T-helper 17 cell (primary cell): ENCODE measurements around the gene PIEZO2. TPM values are rescaled to one million over a fixed set of nuclear protein-coding genes. Genes with fewer than 3 reads are reported as not detected.

Experiments
- ATAC-seq: fragments of 150-1000 bp; cut with Tn5 transposase; 2 replicates; pipeline ENCODE4 v1.10.0; 2021; ENCODE audit warnings: mild to moderate bottlenecking, moderate library complexity
- DNase-seq, 3 donors: peaks; one replicate each; pipeline versions ENCODE4 v3.0.0 to v3.0.0-alpha.2; 2020 to 2021
- H3K9me3 ChIP-seq: one replicate; pipeline ENCODE4 v1.7.0; 2013; ENCODE audit warnings: low read length, mild to moderate bottlenecking; ENCODE audit not compliant: control insufficient read depth, poor library complexity, severe bottlenecking
- H3K27ac Mint-ChIP-seq: one replicate; pipeline ENCODE4 v1.8.0; 2022; ENCODE audit warnings: mild to moderate bottlenecking, moderate library complexity, mixed read lengths
- H3K27me3 Mint-ChIP-seq: one replicate; pipeline ENCODE4 v1.8.0; 2022; ENCODE audit warnings: mixed read lengths
- H3K36me3 Mint-ChIP-seq: one replicate; pipeline ENCODE4 v1.8.0; 2022; ENCODE audit warnings: low read depth, mixed read lengths
- H3K4me1 Mint-ChIP-seq: one replicate; pipeline ENCODE4 v1.8.0; 2022; ENCODE audit warnings: mild to moderate bottlenecking, mixed read lengths
- H3K4me3 Mint-ChIP-seq: one replicate; pipeline ENCODE4 v1.8.0; 2022; ENCODE audit warnings: mild to moderate bottlenecking, moderate library complexity, mixed read lengths
- total RNA-seq, 4 donors: library from RNA in 2 of 4; stranded (reverse) in 2 of 4; gene quantifications; one replicate each; pipeline ENCODE4 v1.2.3 and lab custom pipeline; 2022 to 2026

PIEZO2 gene
- total RNA-seq, 2 donors from 2014 or later, result not detected

DNA sequence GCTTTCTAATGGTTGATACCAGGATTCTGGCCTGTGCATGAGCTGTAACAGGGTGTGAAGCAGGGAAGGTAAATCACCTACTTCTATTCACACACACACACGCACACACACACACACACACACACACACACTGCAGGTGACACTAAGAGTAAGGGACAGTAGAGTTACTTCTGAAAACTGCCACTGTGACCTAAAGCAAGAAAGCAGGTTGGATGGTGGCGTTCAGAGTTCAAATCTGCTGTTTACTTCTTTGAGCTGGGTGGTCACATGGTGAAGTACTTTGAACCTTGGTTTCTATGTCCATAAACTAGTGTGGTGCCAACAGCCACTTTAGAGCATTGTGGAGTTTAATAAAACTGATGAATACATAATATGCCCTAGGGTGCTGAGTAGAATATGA is 248.0 kb downstream of the PIEZO2 start:
- H3K9me3 ChIP-seq, result no peaks in the 10 kb centered on the region
- DNase-seq (no peak), ATAC-seq (no peak)
- Mint-ChIP-seq H3K4me3 (no peak overlapping the region), H3K4me1 (no peaks in the 10 kb centered on the region), H3K36me3 (peaks cover 2% of the 10 kb centered on the region), H3K27me3 (peaks cover 16% of the 10 kb centered on the region), H3K27ac (no peak overlapping the region)

DNA sequence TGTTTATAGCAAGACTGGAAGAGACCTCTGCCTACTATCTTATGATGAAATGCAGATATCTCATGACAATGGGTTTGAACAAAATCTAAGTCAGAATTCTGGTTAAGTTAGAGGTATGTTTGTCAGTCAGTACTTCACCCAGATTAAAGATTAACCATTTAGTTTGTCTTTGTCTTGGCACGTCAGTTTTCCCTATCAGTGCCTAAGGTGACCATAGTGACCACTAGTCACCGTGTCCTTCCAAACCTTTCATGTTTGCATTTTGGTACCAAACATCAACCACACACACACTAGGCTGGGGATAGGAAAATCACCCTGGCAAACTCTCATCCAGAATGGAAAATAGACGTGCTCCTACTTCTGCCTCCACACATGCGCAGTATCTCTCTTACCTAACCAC is 248.9 kb downstream of the PIEZO2 start:
- ATAC-seq, result no peak
- DNase-seq, result no peak
- no peak overlapping the region for H3K27ac Mint-ChIP-seq
- no peaks in the 10 kb centered on the region for H3K9me3 ChIP-seq
- H3K36me3 Mint-ChIP-seq, result peaks cover 2% of the 10 kb centered on the region
- H3K4me1 Mint-ChIP-seq, result no peaks in the 10 kb centered on the region
- no peak overlapping the region for H3K4me3 Mint-ChIP-seq
- H3K27me3 Mint-ChIP-seq, result peaks cover 16% of the 10 kb centered on the region

DNA sequence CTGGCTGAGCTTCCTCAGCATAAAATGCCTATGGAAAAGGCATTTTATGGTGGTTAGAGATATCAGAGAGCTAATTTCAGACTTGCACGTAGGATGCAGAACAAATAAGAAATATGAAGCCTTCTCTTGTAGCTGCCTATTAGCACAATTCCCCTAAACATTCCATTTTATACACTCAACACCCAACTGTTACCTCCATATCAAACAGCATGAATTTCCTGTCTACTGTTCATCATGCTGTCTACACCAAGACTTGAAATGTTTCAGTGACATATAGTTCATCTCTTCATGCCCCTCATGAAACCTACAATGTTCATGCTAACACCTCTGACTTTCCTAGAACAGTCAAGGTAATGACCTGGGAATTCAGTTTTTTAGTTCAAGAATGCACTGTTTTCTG is 249.9 kb downstream of the PIEZO2 start:
- peaks cover under 1% of the 10 kb centered on the region for H3K4me1 Mint-ChIP-seq
- no peak overlapping the region for H3K27ac Mint-ChIP-seq
- H3K4me3 Mint-ChIP-seq, result no peak overlapping the region
- H3K36me3 Mint-ChIP-seq, result peaks cover 2% of the 10 kb centered on the region
- H3K9me3 ChIP-seq, result no peaks in the 10 kb centered on the region
- ATAC-seq, result no peak
- no peak for DNase-seq
- peaks cover 20% of the 10 kb centered on the region for H3K27me3 Mint-ChIP-seq

DNA sequence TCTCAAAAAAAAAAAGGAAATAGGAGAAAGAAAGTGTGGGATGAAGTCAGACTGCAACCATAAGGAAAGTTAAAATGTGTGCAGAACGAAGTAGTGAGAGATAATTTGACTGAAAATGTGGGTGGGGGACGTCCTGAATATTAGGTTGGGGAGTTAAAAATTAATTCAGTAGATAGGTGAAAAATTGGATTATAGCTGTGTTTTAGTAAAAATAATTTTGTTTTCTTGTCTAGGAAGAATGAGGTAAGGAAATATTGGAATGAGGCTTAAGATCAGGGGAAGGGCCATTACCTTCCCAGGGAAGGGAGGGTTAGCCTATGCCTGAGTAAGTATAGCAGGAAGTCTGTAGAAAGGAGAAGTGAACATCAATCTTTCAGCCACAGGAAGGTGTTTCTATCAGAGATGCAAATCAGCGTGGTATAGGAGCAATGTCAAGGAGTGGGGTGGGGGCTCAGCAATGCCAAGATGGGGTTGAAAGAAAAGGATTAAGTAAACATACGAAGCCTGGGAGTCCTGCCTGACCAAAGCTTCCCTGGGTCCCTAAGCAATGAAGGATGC is 250.9 kb downstream of the PIEZO2 start:
- Mint-ChIP-seq H3K4me1 (peaks cover 4% of the 10 kb centered on the region), H3K27me3 (peaks cover 28% of the 10 kb centered on the region), H3K4me3 (no peak overlapping the region), H3K27ac (no peak overlapping the region), H3K36me3 (no peaks in the 10 kb centered on the region)
- H3K9me3 ChIP-seq, result no peaks in the 10 kb centered on the region
- ATAC-seq (no peak), DNase-seq (no peak)

DNA sequence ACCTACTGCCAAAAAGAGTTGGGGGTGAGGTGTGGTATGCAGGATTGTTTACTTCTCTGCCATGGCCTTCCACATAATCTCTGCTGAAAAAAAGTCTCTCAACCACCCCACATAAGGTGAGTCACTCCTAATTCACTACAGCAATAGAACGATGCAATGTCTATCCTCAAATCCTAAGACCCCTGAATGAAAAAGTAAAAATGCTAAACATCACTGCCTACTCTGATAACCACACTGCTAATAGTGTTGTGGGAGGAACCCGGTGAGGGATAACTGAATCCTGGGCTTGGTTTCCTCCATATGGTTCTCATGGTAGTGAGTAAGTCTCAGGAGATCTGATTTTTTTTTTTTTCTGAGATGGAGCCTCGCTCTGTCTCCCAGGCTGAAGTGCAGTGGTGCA is 252.5 kb downstream of the PIEZO2 start:
- no peaks in the 10 kb centered on the region for H3K36me3 Mint-ChIP-seq
- no peak overlapping the region for H3K4me3 Mint-ChIP-seq
- H3K27ac Mint-ChIP-seq, result no peak overlapping the region
- H3K9me3 ChIP-seq, result no peaks in the 10 kb centered on the region
- peaks cover 4% of the 10 kb centered on the region for H3K4me1 Mint-ChIP-seq
- ATAC-seq, result no peak
- H3K27me3 Mint-ChIP-seq, result peaks cover 36% of the 10 kb centered on the region
- DNase-seq, result no peak

DNA sequence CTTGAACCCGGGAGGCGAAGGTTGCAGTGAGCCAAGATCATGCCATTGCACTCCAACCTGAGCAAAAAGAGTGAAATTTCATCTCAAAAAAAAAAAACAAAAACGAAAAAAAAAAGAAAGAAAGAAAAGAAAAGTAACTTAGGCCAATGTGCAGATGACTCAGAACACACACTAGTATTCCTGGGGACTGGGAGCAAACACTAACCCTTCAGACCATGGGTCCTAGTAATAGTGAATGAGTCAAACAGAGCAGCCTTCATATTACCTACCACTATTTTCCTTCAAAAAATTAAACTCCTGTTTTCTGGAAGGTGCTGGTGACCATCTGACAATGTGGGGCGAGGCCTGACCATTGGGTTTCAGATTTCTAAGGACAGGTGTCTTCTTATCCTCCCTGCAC is 253.4 kb downstream of the PIEZO2 start:
- ATAC-seq (no peak), DNase-seq (no peak)
- Mint-ChIP-seq H3K4me3 (no peak overlapping the region), H3K27ac (no peak overlapping the region), H3K27me3 (peaks cover 38% of the 10 kb centered on the region), H3K36me3 (no peaks in the 10 kb centered on the region), H3K4me1 (peaks cover 4% of the 10 kb centered on the region)
- H3K9me3 ChIP-seq, result no peaks in the 10 kb centered on the region

DNA sequence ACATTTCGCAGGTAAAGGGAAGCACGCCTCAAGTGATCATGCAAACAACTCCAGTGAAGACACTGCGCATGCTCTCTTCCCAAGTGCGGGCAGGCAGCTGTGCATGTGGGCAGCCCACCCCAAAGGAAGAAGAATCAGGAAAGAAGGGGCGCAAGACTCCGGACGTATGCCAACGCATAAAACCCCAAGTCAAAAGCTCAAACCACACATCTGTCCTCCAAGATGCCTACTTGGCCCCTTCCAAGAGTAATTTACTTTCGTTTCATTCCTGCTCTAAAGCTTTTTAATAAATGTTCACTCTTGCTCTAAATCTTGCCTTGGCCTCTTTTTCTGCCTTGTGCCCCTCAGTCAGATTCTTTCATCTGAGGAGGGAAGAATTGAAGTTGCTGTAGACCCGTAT is 254.9 kb downstream of the PIEZO2 start:
- Mint-ChIP-seq H3K4me1 (peaks cover 4% of the 10 kb centered on the region), H3K36me3 (no peaks in the 10 kb centered on the region), H3K27ac (no peak overlapping the region), H3K4me3 (peak overlapping the region; percentile 31), H3K27me3 (peaks cover 48% of the 10 kb centered on the region)
- H3K9me3 ChIP-seq, result no peaks in the 10 kb centered on the region
- ATAC-seq (no peak), DNase-seq (no peak)

DNA sequence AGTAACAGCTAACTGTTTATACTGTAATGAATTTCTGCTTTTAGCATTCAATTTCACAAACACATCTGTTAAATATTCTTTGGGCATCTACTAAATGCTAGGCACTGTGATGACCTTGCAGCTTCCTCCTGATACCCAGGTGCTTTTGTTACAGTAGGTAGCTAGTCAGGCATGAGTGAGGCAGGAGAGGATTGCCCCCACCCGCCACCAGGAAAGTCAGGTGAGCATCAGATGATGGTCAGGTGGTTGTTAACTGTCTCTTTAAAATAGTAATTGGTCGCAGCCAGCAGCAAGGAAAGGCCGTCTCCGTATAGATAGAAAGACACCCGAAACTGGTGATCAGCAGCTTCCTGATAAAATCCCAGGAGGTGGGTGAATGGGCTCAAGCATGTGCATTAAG is 255.6 kb downstream of the PIEZO2 start:
- no peak for ATAC-seq
- no peaks in the 10 kb centered on the region for H3K9me3 ChIP-seq
- peaks cover 50% of the 10 kb centered on the region for H3K27me3 Mint-ChIP-seq
- DNase-seq, result no peak
- H3K4me3 Mint-ChIP-seq, result no peak overlapping the region
- H3K27ac Mint-ChIP-seq, result no peak overlapping the region
- H3K4me1 Mint-ChIP-seq, result peaks cover 4% of the 10 kb centered on the region
- H3K36me3 Mint-ChIP-seq, result no peaks in the 10 kb centered on the region

DNA sequence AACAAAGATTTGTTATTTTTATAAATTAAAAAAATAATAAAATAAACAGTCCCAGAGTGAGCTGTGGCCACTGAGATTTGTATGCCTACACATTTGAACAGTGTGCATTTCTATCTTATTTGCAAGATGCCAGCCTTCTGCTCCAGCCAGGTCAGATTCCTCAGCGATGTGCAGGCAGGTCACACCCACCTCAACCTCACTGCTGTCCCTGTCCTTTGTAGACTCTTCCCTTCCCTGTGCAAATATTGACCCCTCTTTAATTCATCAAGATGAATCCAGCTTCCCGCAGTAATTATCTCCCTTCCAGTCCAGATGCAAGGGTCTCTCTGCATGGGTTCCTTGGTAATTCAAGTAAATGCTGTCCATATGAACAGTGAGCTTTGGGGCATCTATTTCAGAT is 256.2 kb downstream of the PIEZO2 start:
- H3K9me3 ChIP-seq, result no peaks in the 10 kb centered on the region
- H3K4me3 Mint-ChIP-seq, result no peak overlapping the region
- no peaks in the 10 kb centered on the region for H3K36me3 Mint-ChIP-seq
- ATAC-seq, result no peak
- no peak for DNase-seq
- H3K4me1 Mint-ChIP-seq, result peaks cover 4% of the 10 kb centered on the region
- no peak overlapping the region for H3K27ac Mint-ChIP-seq
- H3K27me3 Mint-ChIP-seq, result peaks cover 55% of the 10 kb centered on the region

DNA sequence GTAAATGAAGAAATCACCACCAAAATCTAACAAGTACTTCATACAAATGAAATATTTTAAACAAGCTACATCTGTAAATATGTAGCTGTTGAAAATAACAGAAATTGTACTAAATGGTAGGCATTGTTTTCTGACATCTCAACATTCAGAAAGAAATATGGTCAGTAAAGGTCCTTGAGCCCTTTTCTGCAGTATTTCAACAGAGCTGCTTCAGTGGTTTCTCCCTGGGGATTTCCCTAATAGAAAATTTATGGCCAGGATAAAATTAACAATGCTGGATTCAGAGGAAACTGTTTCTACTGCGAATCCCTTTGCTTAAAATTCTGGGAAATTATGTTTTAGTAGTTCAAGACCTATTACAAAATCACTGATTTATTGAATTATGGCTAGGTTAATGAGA is 256.6 kb downstream of the PIEZO2 start:
- Mint-ChIP-seq H3K36me3 (no peaks in the 10 kb centered on the region), H3K27ac (no peak overlapping the region), H3K4me3 (no peak overlapping the region), H3K27me3 (peaks cover 56% of the 10 kb centered on the region), H3K4me1 (peaks cover 4% of the 10 kb centered on the region)
- DNase-seq, result no peak
- ATAC-seq, result no peak
- H3K9me3 ChIP-seq, result no peaks in the 10 kb centered on the region

DNA sequence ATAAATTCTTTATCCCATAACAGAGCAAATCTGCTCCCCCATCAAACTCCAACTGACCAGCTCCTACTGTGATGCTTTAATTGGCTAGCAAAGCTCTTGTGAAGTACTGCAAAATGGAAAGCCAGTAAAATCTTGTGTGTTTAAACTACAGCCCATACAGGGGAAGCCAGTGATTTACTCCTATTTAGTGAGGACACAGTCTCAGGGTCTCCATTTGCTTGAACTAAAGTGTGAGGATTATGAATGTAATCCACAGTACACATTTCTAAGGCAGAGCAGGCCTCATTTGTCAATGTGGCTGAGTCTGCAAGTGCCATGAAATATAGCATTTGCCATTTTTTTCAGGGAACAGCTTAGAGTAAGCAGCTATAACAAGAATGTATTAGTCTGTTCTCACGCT is 259.3 kb downstream of the PIEZO2 start:
- H3K9me3 ChIP-seq, result no peaks in the 10 kb centered on the region
- no peak for ATAC-seq
- no peaks in the 10 kb centered on the region for H3K36me3 Mint-ChIP-seq
- DNase-seq, result no peak
- no peak overlapping the region for H3K4me3 Mint-ChIP-seq
- H3K4me1 Mint-ChIP-seq, result peaks cover 4% of the 10 kb centered on the region
- H3K27me3 Mint-ChIP-seq, result peaks cover 52% of the 10 kb centered on the region
- H3K27ac Mint-ChIP-seq, result no peak overlapping the region

DNA sequence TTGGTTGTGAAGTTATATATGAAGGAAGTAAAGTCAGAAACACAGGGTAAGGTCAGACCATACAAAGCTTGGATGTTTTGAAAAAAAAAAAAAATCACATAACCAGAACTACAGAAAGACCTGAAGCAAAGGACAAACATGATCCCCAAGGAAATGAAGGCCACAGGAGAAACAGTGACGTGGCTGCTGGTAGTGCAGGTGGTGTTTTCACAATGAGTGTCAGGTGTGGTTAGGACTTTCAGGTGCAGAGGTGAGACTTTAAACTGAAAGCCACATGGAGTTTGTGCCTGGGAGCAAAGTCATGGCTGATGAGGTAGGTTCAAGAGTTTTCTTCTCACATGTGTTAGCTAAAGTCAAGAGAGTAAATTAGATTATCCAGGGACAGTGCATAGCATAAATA is 270.7 kb downstream of the PIEZO2 start:
- Mint-ChIP-seq H3K4me3 (no peak overlapping the region), H3K27ac (no peak overlapping the region), H3K27me3 (peaks cover 5% of the 10 kb centered on the region), H3K36me3 (no peaks in the 10 kb centered on the region), H3K4me1 (no peaks in the 10 kb centered on the region)
- no peak for ATAC-seq
- DNase-seq, result no peak
- no peaks in the 10 kb centered on the region for H3K9me3 ChIP-seq

DNA sequence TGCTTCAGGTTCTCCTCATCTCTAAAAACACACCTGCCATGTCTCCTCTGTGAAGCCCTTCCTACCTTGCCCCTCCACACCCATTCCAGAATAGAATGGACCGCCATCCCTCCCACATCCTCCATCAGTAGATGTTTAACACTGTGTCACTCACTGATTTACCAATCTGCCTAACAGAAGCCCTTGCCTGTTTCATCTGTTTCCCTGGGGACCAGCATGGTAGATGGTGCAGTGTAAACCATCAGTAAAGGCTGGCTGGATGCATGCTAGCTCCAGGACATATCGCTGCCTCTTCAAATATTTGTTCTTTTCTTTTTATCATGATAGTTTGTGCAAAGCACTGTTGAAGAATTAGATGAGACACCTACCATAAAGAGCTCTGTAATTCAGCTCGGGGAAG is 271.4 kb downstream of the PIEZO2 start:
- ATAC-seq (no peak), DNase-seq (no peak)
- H3K36me3 Mint-ChIP-seq, result no peaks in the 10 kb centered on the region
- peaks cover 5% of the 10 kb centered on the region for H3K27me3 Mint-ChIP-seq
- H3K4me3 Mint-ChIP-seq, result no peak overlapping the region
- H3K9me3 ChIP-seq, result no peaks in the 10 kb centered on the region
- no peak overlapping the region for H3K27ac Mint-ChIP-seq
- no peaks in the 10 kb centered on the region for H3K4me1 Mint-ChIP-seq

DNA sequence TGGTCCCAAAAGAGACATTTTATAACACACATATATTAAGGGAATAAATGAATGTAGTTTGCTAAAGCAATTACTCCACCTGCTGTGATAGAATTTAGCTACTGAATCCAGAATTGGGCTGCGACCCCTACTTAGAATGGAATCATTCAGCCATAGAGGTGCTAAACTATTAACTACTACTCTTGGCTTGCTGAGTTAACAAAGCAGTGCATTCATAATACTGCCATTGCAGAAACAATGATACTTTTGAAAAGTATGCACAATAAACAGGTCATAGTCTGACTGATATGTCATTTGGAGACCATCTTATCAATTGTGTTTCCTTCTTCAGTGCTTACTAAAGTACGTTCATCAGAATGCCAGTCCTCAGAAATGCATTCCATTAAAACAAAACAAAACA is 273.6 kb downstream of the PIEZO2 start:
- peaks cover 15% of the 10 kb centered on the region for H3K27me3 Mint-ChIP-seq
- DNase-seq, result no peak

More for the DNA sequence above, 273.6 kb downstream of the PIEZO2 start:
- H3K27ac Mint-ChIP-seq, result no peak overlapping the region
- no peak for ATAC-seq
- no peaks in the 10 kb centered on the region for H3K36me3 Mint-ChIP-seq
- H3K4me1 Mint-ChIP-seq, result no peaks in the 10 kb centered on the region
- no peaks in the 10 kb centered on the region for H3K9me3 ChIP-seq
- H3K4me3 Mint-ChIP-seq, result no peak overlapping the region
